Fibroblast of lung (primary cell): Measurements from ENCODE around the gene RALGPS2.

ENCODE experiments used
- CTCF ChIP-seq, 2 donors: IDR thresholded peaks in 1 of 2; conservative IDR thresholded peaks in 1 of 2; 1 replicate in 1 of 2; 2 replicates in 1 of 2; pipeline ENCODE4 v1.5.1; 2011 to 2012; ENCODE audit warnings: low read length in 2 of 2, control low read depth in 1 of 2, inconsistent platforms in 1 of 2, low read depth in 1 of 2, mild to moderate bottlenecking in 1 of 2
- EZH2 ChIP-seq: IDR thresholded peaks from 2 replicates; pipeline ENCODE4 v1.5.1; 2012; ENCODE audit warnings: low read length, control low read depth, mild to moderate bottlenecking; ENCODE audit errors: missing control alignments

- TF ChIP-seq EZH2 (no peak), CTCF (conservative IDR thresholded peaks at IDR 0.05 in 1 of 2, IDR thresholded peaks at IDR 0.05 in 1 of 2; ENCODE audit: low read depth in 1 of 2, low read length in 2 of 2) (no peak)
Measured at GRCh38 chr1:178961331-178961730, 236.3 kb downstream of the RALGPS2 start.
